Gastroesophageal sphincter (tissue), 4 donors: Measurements from ENCODE around the gene RPTOR. TPM values are rescaled to one million over a fixed set of nuclear protein-coding genes. Genes with fewer than 3 reads are reported as not detected.

Source experiments
- ATAC-seq: fragments of 150-250 bp; one replicate; pipeline ENCODE4 v1.9.1; 2016; ENCODE audit warnings: mild to moderate bottlenecking, moderate library complexity
- H3K27ac ChIP-seq, 4 donors: fragments of 200-600 bp; sonication (generic) in 3 of 4; 1 replicate in 3 of 4; 2 replicates in 1 of 4; pipeline ENCODE4 v1.5.1; 2016 to 2019
- H3K27me3 ChIP-seq: fragments of 200-600 bp; sonication (generic); one replicate; pipeline ENCODE4 v1.5.1; 2019
- H3K36me3 ChIP-seq, 2 donors: fragments of 200-600 bp; sonication (generic); one replicate each; pipeline ENCODE4 v1.5.1; 2019; ENCODE audit warnings: control low read depth in 1 of 2
- H3K4me1 ChIP-seq, 3 donors: fragments of 200-600 bp; sonication (generic); 1 replicate in 2 of 3; 2 replicates in 1 of 3; pipeline ENCODE4 v1.5.1; 2016 to 2019; ENCODE audit warnings: control low read depth in 2 of 3
- H3K4me3 ChIP-seq, 2 donors: fragments of 200-600 bp; sonication (generic); one replicate each; pipeline ENCODE4 v1.5.1; 2019; ENCODE audit warnings: mild to moderate bottlenecking in 1 of 2, moderate library complexity in 1 of 2
- H3K9me3 ChIP-seq, 3 donors: fragments of 200-600 bp; sonication (generic); one replicate each; pipeline ENCODE4 v1.5.1; 2017 to 2019; ENCODE audit warnings: control low read depth in 2 of 3
- CTCF ChIP-seq, 4 experiments: fragments of 200-600 bp in 2 of 4; fragments of 450-650 bp in 2 of 4; sonication (generic) in 1 of 4; IDR thresholded peaks; one replicate each; pipeline ENCODE4 v1.5.1; 2017 to 2019; ENCODE audit warnings: antibody characterized with exemption in 4 of 4, mild to moderate bottlenecking in 2 of 4, moderate library complexity in 2 of 4
- EP300 ChIP-seq: sonication (generic); formaldehyde crosslinking; IDR thresholded peaks from one replicate; pipeline ENCODE4 v1.6.1; 2017; ENCODE audit warnings: antibody characterized with exemption, mild to moderate bottlenecking
- POLR2A ChIP-seq, 2 donors: fragments of 450-650 bp; IDR thresholded peaks; one replicate each; pipeline ENCODE4 v1.6.1; 2017; ENCODE audit warnings: antibody characterized with exemption in 2 of 2, mild to moderate bottlenecking in 2 of 2, moderate library complexity in 1 of 2
- POLR2AphosphoS5 ChIP-seq: sonication (generic); formaldehyde crosslinking; IDR thresholded peaks from one replicate; pipeline ENCODE4 v1.6.1; 2017; ENCODE audit warnings: antibody characterized with exemption
- WGBS, 2 donors: methylation state at CpG; one replicate each; pipeline ENCODE4 v1.1.5; 2018; ENCODE audit warnings: low coverage in 1 of 2; 5-methylcytosine and 5-hydroxymethylcytosine counted together
- total RNA-seq, 4 donors: library from RNA; depleted of rRNA; stranded (reverse); fragments of >200 nt; gene quantifications; one replicate each; pipeline ENCODE4 v1.1.0, GENCODE V29; 2016

RPTOR gene
- total RNA-seq, 4 donors from 2014 or later: 25.7 to 56.8 (median 39.7) TPM

GRCh38 chr17:80768389-80768788, 223.8 kb downstream of the RPTOR start:
- TF ChIP-seq EP300 (no peak), POLR2A (IDR thresholded peaks at IDR 0.05) (no peak), POLR2AphosphoS5 (no peak), CTCF (IDR thresholded peaks at IDR 0.05) (no peak)
- H3K4me1 ChIP-seq: peaks cover 0 to 15% (median 0%) of the 10 kb centered on the region in 3 donors
- H3K27ac ChIP-seq: no peak overlapping the region
- no peak for ATAC-seq
- H3K4me3 ChIP-seq: no peak overlapping the region
- H3K27me3 ChIP-seq: no peaks in the 10 kb centered on the region
- peaks cover 0 to 7% of the 10 kb centered on the region in 2 donors for H3K36me3 ChIP-seq
- no peaks in the 10 kb centered on the region for H3K9me3 ChIP-seq
- WGBS, 2 donors: 69 to 80% methylated on average over 5 of the region's 6 CpGs

GRCh38 chr17:80768936-80769335, 224.3 kb downstream of the RPTOR start:
- WGBS, 2 donors: 93 to 94% methylated on average over 9 of the region's 10 CpGs
- Histone ChIP-seq H3K36me3 (peaks cover 0 to 7% of the 10 kb centered on the region in 2 donors), H3K4me3 (no peak overlapping the region), H3K9me3 (no peaks in the 10 kb centered on the region), H3K27me3 (no peaks in the 10 kb centered on the region), H3K4me1 (peaks cover 0 to 20% (median 0%) of the 10 kb centered on the region in 3 donors), H3K27ac (no peak overlapping the region)
- ATAC-seq: no peak
- TF ChIP-seq EP300 (no peak), POLR2A (IDR thresholded peaks at IDR 0.05) (no peak), POLR2AphosphoS5 (no peak), CTCF (IDR thresholded peaks at IDR 0.05) (no peak)

GRCh38 chr17:80769516-80769915, 224.9 kb downstream of the RPTOR start:
- ATAC-seq: no peak
- H3K4me1 ChIP-seq: peaks cover 0 to 26% (median 0%) of the 10 kb centered on the region in 3 donors
- no peaks in the 10 kb centered on the region for H3K27me3 ChIP-seq
- WGBS, 2 donors: 100% methylated on average over 1 of the region's 10 CpGs; no CpG with 5 or more reads in 1 of the 2 donors
- H3K9me3 ChIP-seq: no peaks in the 10 kb centered on the region
- peaks cover 0 to 7% of the 10 kb centered on the region in 2 donors for H3K36me3 ChIP-seq
- H3K27ac ChIP-seq: no peak overlapping the region
- H3K4me3 ChIP-seq: no peak overlapping the region
- TF ChIP-seq CTCF (IDR thresholded peaks at IDR 0.05): no peak
- no peak for TF ChIP-seq POLR2AphosphoS5
- no peak for TF ChIP-seq EP300
- TF ChIP-seq POLR2A (IDR thresholded peaks at IDR 0.05): no peak

GRCh38 chr17:80769936-80770625, 225.4 kb downstream of the RPTOR start:
- Histone ChIP-seq H3K4me1 (peaks cover 0 to 31% (median 0%) of the 10 kb centered on the region in 3 donors), H3K36me3 (peaks cover 0 to 7% of the 10 kb centered on the region in 2 donors), H3K4me3 (no peak overlapping the region), H3K9me3 (no peaks in the 10 kb centered on the region), H3K27me3 (no peaks in the 10 kb centered on the region), H3K27ac (no peak overlapping the region)
- no peak for TF ChIP-seq POLR2A (IDR thresholded peaks at IDR 0.05)
- WGBS, 2 donors: 80 to 100% methylated on average over 1 to 4 of the region's 19 CpGs
- ATAC-seq: no peak

GRCh38 chr17:80770881-80771611, 226.4 kb downstream of the RPTOR start:
- no peak for ATAC-seq
- Histone ChIP-seq H3K36me3 (peaks cover 0 to 7% of the 10 kb centered on the region in 2 donors), H3K4me1 (peaks cover 0 to 38% (median 0%) of the 10 kb centered on the region in 3 donors), H3K9me3 (no peaks in the 10 kb centered on the region), H3K27ac (no peak overlapping the region), H3K27me3 (no peaks in the 10 kb centered on the region), H3K4me3 (no peak overlapping the region)
- WGBS, 2 donors: 84 to 87% methylated on average over 15 to 19 of the region's 21 CpGs
- TF ChIP-seq POLR2AphosphoS5 (no peak), CTCF (IDR thresholded peaks at IDR 0.05) (no peak), EP300 (no peak), POLR2A (IDR thresholded peaks at IDR 0.05) (no peak)
